Stimulated activated CD4-positive, alpha-beta T cell treated with anti-CD3 and anti-CD28 coated beads, Interleukin-12 subunit alpha, Interleukin-12 subunit beta, amount 100 ng/mL, for 4 hours (primary cell): ENCODE data around the gene SPDYE11.
"Not testable (repeated sequence)": the region's sequence is repeated elsewhere in the genome, so short reads cannot be mapped to it uniquely, and the experiment has no call there.

Experiments used
- DNase-seq: peaks from one replicate; pipeline ENCODE4 v3.0.0-alpha.2; 2020

Gene SPDYE11

GRCh38 chr7:73057811-73058210, at the start of gene SPDYE11:
SPDYE11 (minus strand) TSS chr7:73057911; CDS start chr7:73056111, 1,800 bp downstream.
- not testable (repeated sequence) for DNase-seq

GRCh38 chr7:73085938-73086337, 28.2 kb upstream of the SPDYE11 start, which contains the start of gene SPDYE9:
SPDYE9 (minus strand) TSS chr7:73086038; CDS start chr7:73084238, 1,800 bp downstream.
- not testable (repeated sequence) for DNase-seq

DNA sequence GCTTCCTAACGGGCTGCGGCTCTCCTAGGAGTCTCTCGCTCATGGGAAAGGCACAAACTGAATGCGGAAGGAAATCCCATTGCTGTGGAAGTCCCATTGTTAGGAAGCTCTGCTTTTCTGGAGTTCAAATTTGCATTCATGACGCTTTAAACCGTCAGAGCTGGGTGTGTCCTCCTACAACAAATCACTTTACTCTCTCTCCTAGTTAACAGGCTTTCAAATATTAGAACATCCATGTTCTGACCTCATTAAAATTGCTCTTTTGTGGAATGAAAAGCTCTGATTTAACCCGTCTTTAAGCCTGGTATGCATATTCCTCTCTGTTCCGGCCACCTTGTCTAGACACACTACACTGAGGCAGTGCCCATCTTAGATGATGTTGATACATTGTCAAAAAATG, 28.0 kb downstream of the SPDYE11 start, which contains the start of gene SPDYE8:
SPDYE8 (minus strand) TSS at position 101 of the 400 bp plus-strand sequence. CDS start 1,800 bp downstream, outside the sequence.
- not testable (repeated sequence) for DNase-seq

DNA sequence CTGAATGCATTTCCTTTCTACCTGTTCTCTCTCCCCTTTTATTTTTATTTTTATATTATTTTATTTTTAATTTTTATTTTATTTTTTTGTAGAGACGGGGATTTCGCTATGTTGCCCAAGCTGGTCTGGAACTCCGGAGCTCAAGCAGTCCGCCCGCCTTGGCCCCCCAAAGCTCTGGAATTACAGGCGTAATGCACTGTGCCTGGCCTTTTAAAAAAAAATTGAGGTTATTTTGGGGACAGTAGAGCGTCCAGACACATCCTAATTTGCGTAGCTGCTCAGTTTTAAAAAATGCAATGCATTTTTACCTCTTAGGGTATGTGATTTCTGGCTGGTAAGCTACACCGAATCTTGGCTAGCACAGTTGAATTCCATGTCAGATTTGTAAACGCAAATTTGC, 51.2 kb downstream of the SPDYE11 start:
- not testable (repeated sequence) for DNase-seq

GRCh38 chr7:73005693-73006447, 51.8 kb downstream of the SPDYE11 start:
- DNase-seq: peak; percentile 81

DNA sequence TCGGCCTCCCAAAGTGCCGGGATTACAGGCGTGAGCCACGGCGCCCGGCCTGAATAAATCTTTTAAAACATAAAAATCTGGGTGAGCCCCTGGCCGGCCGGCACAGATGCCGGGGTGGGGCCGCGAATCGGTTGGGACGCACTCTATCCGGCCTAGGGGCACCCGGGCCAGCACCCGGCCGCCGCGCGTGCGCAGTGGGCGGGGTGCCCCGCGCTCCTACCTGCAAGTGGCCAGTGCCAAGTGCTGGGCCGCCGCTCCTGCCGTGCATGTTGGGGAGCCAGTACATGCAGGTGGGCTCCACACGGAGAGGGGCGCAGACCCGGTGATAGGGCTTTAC, 52.4 kb downstream of the SPDYE11 start:
- peak; percentile 71 for DNase-seq

DNA sequence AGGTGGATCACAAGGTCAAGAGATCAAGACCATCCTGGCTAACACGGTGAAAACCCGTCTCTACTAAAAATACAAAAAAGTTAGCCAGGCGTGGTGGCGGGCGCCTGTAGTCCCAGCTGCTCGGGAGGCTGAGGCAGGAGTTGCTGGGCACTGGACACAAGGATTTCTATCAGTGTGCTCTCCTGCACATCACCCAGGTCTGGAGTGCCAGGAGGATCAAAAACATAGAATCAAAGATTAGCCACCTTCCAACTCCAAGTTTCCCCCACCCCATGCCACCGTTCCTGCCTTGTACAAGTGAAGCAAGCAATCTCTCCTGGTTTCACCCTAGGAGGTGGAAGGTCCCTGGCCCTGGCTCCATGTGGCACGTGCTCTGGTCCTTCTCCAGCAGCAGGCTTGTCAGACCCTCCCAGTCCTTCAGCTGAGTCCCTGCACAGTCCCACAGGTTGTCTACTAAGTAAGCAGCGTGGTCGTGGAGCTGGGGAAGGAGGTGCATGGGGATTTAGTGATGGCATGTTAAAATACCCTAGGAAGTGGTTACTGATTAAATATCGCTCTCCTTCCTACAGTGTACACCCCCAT, 59.7 kb downstream of the SPDYE11 start:
- DNase-seq: not testable (repeated sequence)
